SK-N-SH (cell line): ENCODE data around the gene NEUROD6. TPM values are rescaled to one million over a fixed set of nuclear protein-coding genes. Genes with fewer than 3 reads are reported as not detected.

Experiments
- CTCF ChIA-PET: fragments of 300-600, 350-600 bp; formaldehyde crosslinking; extraction: SDS; loops from one replicate; lab custom pipeline; 2021; lab: Yijun Ruan, JAX
- POLR2A ChIA-PET: fragments of 350-600 bp; sonication (Branson Sonifier 250); formaldehyde crosslinking; extraction: SDS; loops from one replicate; lab custom pipeline; 2020; ENCODE audit warnings: antibody characterized with exemption, inconsistent platforms; lab: Yijun Ruan, JAX
- DNase-seq: peaks from one replicate; pipeline ENCODE4 v3.0.0; 2012
- H2AFZ ChIP-seq: fragments of 200-600 bp; sonication (generic); 2 replicates; pipeline ENCODE4 v1.8.1; 2016; ENCODE audit warnings: antibody characterized with exemption, mild to moderate bottlenecking, low read depth
- H3F3A ChIP-seq: fragments of 200-600 bp; sonication (generic); replicated peaks from 2 replicates; pipeline ENCODE3; 2016; ENCODE audit warnings: antibody characterized with exemption, mild to moderate bottlenecking; ENCODE audit not compliant: insufficient read depth
- H3K27ac ChIP-seq, 2 experiments: fragments of 200-500 bp in 1 of 2; fragments of 200-600 bp in 1 of 2; sonication (Bioruptor generic) in 1 of 2; sonication (generic), shearing (Covaris generic) in 1 of 2; 2 replicates each; pipeline versions ENCODE4 v1.5.1 to v1.6.1; 2014 to 2016; ENCODE audit warnings: low read depth in 2 of 2, inconsistent platforms in 1 of 2, low read length in 1 of 2, mild to moderate bottlenecking in 1 of 2, mixed read lengths in 1 of 2
- H3K27me3 ChIP-seq: fragments of 200-600 bp; sonication (generic), shearing (Covaris generic); 2 replicates; pipeline ENCODE4 v1.6.1; 2016; ENCODE audit warnings: mixed run types; ENCODE audit not compliant: insufficient read depth
- H3K36me3 ChIP-seq, 2 experiments: fragments of 200-500 bp in 1 of 2; fragments of 200-600 bp in 1 of 2; sonication (Bioruptor generic) in 1 of 2; sonication (generic) in 1 of 2; replicated peaks in 1 of 2; 2 replicates each; pipeline versions ENCODE3 to v1.5.1; 2014 to 2016; ENCODE audit warnings: low read length in 1 of 2, mild to moderate bottlenecking in 1 of 2; ENCODE audit not compliant: insufficient read depth in 2 of 2, control insufficient read depth in 1 of 2
- H3K4me1 ChIP-seq, 2 experiments: fragments of 200-500 bp in 1 of 2; fragments of 200-600 bp in 1 of 2; sonication (Bioruptor generic) in 1 of 2; sonication (generic), shearing (Covaris generic) in 1 of 2; 2 replicates each; pipeline versions ENCODE4 v1.5.1 to v1.6.1; 2014 to 2016; ENCODE audit warnings: low read depth in 1 of 2, low read length in 1 of 2, mixed run types in 1 of 2; ENCODE audit not compliant: insufficient read depth in 2 of 2, control insufficient read depth in 1 of 2
- H3K4me2 ChIP-seq: fragments of 200-600 bp; sonication (generic), shearing (Covaris generic); 2 replicates; pipeline ENCODE4 v1.6.1; 2017; ENCODE audit warnings: mixed run types
- H3K4me3 ChIP-seq, 2 experiments: fragments of 200-500 bp in 1 of 2; fragments of 200-600 bp in 1 of 2; sonication (Bioruptor generic) in 1 of 2; sonication (generic), shearing (Covaris generic) in 1 of 2; 2 replicates each; pipeline versions ENCODE4 v1.5.1 to v1.8.1; 2014 to 2016; ENCODE audit warnings: low read depth in 2 of 2, inconsistent platforms in 1 of 2, low read length in 1 of 2, mild to moderate bottlenecking in 1 of 2, mixed read lengths in 1 of 2, moderate library complexity in 1 of 2
- H3K79me2 ChIP-seq: fragments of 200-600 bp; sonication (generic); 2 replicates; pipeline ENCODE4 v1.8.1; 2017; ENCODE audit warnings: mild to moderate bottlenecking; ENCODE audit not compliant: insufficient read depth
- H3K9ac ChIP-seq: fragments of 200-600 bp; sonication (generic); 2 replicates; pipeline ENCODE4 v1.6.1; 2017; ENCODE audit warnings: mixed run types
- H3K9me2 ChIP-seq: fragments of 200-600 bp; sonication (generic); 2 replicates; pipeline ENCODE4 v1.6.1; 2017; ENCODE audit warnings: mixed run types
- H3K9me3 ChIP-seq: fragments of 200-600 bp; sonication (generic); 2 replicates; pipeline ENCODE4 v1.6.1; 2017; ENCODE audit warnings: mixed run types, mild to moderate bottlenecking, moderate library complexity
- H4K20me1 ChIP-seq: fragments of 200-600 bp; sonication (generic); 2 replicates; pipeline ENCODE4 v1.6.1; 2017; ENCODE audit warnings: mild to moderate bottlenecking, mixed run types; ENCODE audit not compliant: insufficient read depth
- CHD2 ChIP-seq: fragments of 150-350 bp; IDR thresholded peaks from 2 replicates; pipeline ENCODE4 v1.6.1; 2018; ENCODE audit warnings: low read length; ENCODE audit not compliant: partially characterized antibody
- ELF1 ChIP-seq: IDR thresholded peaks from 2 replicates; pipeline ENCODE4 v1.4.0; 2012
- EP300 ChIP-seq, 2 experiments: IDR thresholded peaks; 2 replicates each; pipeline versions ENCODE4 v1.4.0 to v1.6.1; 2012; ENCODE audit warnings: borderline replicate concordance in 1 of 2, low read depth in 1 of 2, low read length in 1 of 2
- EZH2phosphoT487 ChIP-seq: fragments of 200-600 bp; sonication (generic); IDR thresholded peaks from 2 replicates; pipeline ENCODE4 v1.6.1; 2017; ENCODE audit warnings: low read depth, mixed run types, mild to moderate bottlenecking, antibody characterized with exemption, moderate library complexity, borderline replicate concordance
- FOXM1 ChIP-seq: IDR thresholded peaks from 2 replicates; pipeline ENCODE4 v1.4.0; 2012; ENCODE audit warnings: low read depth, mild to moderate bottlenecking
- GABPA ChIP-seq: IDR thresholded peaks from 2 replicates; pipeline ENCODE4 v1.4.0; 2012; ENCODE audit warnings: low read depth, mild to moderate bottlenecking
- GATA2 ChIP-seq: sonication (generic); formaldehyde crosslinking; IDR thresholded peaks from 2 replicates; pipeline ENCODE4 v1.5.0; 2020; ENCODE audit warnings: mild to moderate bottlenecking, missing genetic modification reagents
- MEF2A ChIP-seq: IDR thresholded peaks from 2 replicates; pipeline ENCODE4 v1.4.0; 2012; ENCODE audit warnings: low read depth, borderline replicate concordance
- RXRA ChIP-seq: IDR thresholded peaks from 2 replicates; pipeline ENCODE4 v1.4.0; 2012; ENCODE audit warnings: low read depth, mild to moderate bottlenecking, borderline replicate concordance
- SIN3A ChIP-seq: IDR thresholded peaks from 2 replicates; pipeline ENCODE4 v1.6.1; 2012; ENCODE audit warnings: low read depth, mild to moderate bottlenecking, low read length, moderate library complexity, borderline replicate concordance
- SMC3 ChIP-seq: IDR thresholded peaks from 2 replicates; pipeline ENCODE4 v1.6.1; 2012; ENCODE audit warnings: low read depth, low read length, improper control_type of control experiment
- USF2 ChIP-seq: fragments of 150-350 bp; IDR thresholded peaks from 2 replicates; pipeline ENCODE4 v1.6.1; 2017; ENCODE audit warnings: antibody characterized with exemption, low read length, low read depth, borderline replicate concordance
- YY1 ChIP-seq: IDR thresholded peaks from 2 replicates; pipeline ENCODE4 v1.4.0; 2012; ENCODE audit warnings: low read depth, mild to moderate bottlenecking
- WGBS: methylation state at CpG from one replicate; pipeline ENCODE4 v1.1.6; 2017; ENCODE audit warnings: low lambda C conversion rate; 5-methylcytosine and 5-hydroxymethylcytosine counted together
- polyA plus RNA-seq, 3 experiments: library from polyadenylated mRNA; depleted of rRNA; stranded (reverse); fragments of >200 nt; gene quantifications; 2 replicates each; pipeline ENCODE4 v1.2.3, GENCODE V29; 2012
- TF ChIP-seq, protein P1 (sequence below): IDR thresholded peaks from 2 replicates; pipeline ENCODE4 v1.4.0; 2012; ENCODE audit warnings: low read depth, borderline replicate concordance
- TF ChIP-seq, protein P2 (sequence below): fragments of 200-600 bp; sonication (generic); IDR thresholded peaks from 2 replicates; pipeline ENCODE4 v1.6.1; 2017; ENCODE audit warnings: antibody characterized with exemption, mild to moderate bottlenecking, moderate library complexity
- TF ChIP-seq, protein P3 (sequence below): IDR thresholded peaks from 2 replicates; pipeline ENCODE4 v1.4.0; 2012; ENCODE audit warnings: low read depth, borderline replicate concordance

The NEUROD6 gene
- polyA plus RNA-seq, 1 of the 3 experiments (the other 2 are of a cell fraction), result not detected

- ChIA-PET POLR2A (no interaction called here), CTCF (no interaction called here)
- Histone ChIP-seq H3K9me3 (no peaks in the 10 kb centered on the region), H3F3A (no peaks in the 10 kb centered on the region), H4K20me1 (no peaks in the 10 kb centered on the region), H3K4me3 (no peak overlapping the region), H3K4me1 (no peaks in the 10 kb centered on the region; a peak in 1 of 4 replicates), H2AFZ (no peak overlapping the region), H3K9ac (no peak overlapping the region), H3K9me2 (no peaks in the 10 kb centered on the region), H3K36me3 (no peaks in the 10 kb centered on the region), H3K27me3 (peaks cover 40% of the 10 kb centered on the region), H3K79me2 (no peaks in the 10 kb centered on the region), H3K27ac (no peak overlapping the region), H3K4me2 (no peak overlapping the region)
- DNase-seq, result no peak
- WGBS, result 3% methylated on average over 4 of the region's 4 CpGs
- TF ChIP-seq ELF1 (no peak), MEF2A (no peak), YY1 (no peak)
Observed at GRCh38 chr7:31309407-31309806, 31.1 kb downstream of the NEUROD6 start.

GRCh38 chr7:31308652-31309051 is 31.9 kb downstream of the NEUROD6 start:
- no peak overlapping the region for H3K4me2 ChIP-seq
- H3K9me2 ChIP-seq, result no peaks in the 10 kb centered on the region
- no peak overlapping the region for H3K4me3 ChIP-seq
- CTCF ChIA-PET, result no interaction called here
- H4K20me1 ChIP-seq, result no peaks in the 10 kb centered on the region
- H2AFZ ChIP-seq, result no peak overlapping the region
- H3K9me3 ChIP-seq, result no peaks in the 10 kb centered on the region
- no peak for TF ChIP-seq FOXM1
- no peak for TF ChIP-seq EZH2phosphoT487
- no peak for TF ChIP-seq GABPA
- no peak for TF ChIP-seq CHD2
- TF ChIP-seq, protein P1, sequence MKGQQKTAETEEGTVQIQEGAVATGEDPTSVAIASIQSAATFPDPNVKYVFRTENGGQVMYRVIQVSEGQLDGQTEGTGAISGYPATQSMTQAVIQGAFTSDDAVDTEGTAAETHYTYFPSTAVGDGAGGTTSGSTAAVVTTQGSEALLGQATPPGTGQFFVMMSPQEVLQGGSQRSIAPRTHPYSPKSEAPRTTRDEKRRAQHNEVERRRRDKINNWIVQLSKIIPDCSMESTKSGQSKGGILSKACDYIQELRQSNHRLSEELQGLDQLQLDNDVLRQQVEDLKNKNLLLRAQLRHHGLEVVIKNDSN, result no peak
- no peak for TF ChIP-seq EP300 (IDR thresholded peaks at IDR 0.05; ENCODE audit: borderline replicate concordance in 1 of 2, low read depth in 1 of 2, low read length in 1 of 2)
- TF ChIP-seq GATA2 (CRISPR knock-in tag), result no peak
- TF ChIP-seq, protein P2, sequence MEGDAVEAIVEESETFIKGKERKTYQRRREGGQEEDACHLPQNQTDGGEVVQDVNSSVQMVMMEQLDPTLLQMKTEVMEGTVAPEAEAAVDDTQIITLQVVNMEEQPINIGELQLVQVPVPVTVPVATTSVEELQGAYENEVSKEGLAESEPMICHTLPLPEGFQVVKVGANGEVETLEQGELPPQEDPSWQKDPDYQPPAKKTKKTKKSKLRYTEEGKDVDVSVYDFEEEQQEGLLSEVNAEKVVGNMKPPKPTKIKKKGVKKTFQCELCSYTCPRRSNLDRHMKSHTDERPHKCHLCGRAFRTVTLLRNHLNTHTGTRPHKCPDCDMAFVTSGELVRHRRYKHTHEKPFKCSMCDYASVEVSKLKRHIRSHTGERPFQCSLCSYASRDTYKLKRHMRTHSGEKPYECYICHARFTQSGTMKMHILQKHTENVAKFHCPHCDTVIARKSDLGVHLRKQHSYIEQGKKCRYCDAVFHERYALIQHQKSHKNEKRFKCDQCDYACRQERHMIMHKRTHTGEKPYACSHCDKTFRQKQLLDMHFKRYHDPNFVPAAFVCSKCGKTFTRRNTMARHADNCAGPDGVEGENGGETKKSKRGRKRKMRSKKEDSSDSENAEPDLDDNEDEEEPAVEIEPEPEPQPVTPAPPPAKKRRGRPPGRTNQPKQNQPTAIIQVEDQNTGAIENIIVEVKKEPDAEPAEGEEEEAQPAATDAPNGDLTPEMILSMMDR, result no peak
- TF ChIP-seq SIN3A, result no peak
- TF ChIP-seq RXRA, result no peak
- TF ChIP-seq USF2, result no peak
- TF ChIP-seq SMC3, result no peak
- TF ChIP-seq, protein P3, sequence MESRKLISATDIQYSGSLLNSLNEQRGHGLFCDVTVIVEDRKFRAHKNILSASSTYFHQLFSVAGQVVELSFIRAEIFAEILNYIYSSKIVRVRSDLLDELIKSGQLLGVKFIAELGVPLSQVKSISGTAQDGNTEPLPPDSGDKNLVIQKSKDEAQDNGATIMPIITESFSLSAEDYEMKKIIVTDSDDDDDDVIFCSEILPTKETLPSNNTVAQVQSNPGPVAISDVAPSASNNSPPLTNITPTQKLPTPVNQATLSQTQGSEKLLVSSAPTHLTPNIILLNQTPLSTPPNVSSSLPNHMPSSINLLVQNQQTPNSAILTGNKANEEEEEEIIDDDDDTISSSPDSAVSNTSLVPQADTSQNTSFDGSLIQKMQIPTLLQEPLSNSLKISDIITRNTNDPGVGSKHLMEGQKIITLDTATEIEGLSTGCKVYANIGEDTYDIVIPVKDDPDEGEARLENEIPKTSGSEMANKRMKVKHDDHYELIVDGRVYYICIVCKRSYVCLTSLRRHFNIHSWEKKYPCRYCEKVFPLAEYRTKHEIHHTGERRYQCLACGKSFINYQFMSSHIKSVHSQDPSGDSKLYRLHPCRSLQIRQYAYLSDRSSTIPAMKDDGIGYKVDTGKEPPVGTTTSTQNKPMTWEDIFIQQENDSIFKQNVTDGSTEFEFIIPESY, result no peak
- no peaks in the 10 kb centered on the region for H3F3A ChIP-seq
- POLR2A ChIA-PET, result no interaction called here
- no peaks in the 10 kb centered on the region for H3K79me2 ChIP-seq
- no peaks in the 10 kb centered on the region; a peak in 1 of 4 replicates for H3K4me1 ChIP-seq
- WGBS, result 11% methylated on average over 5 of the region's 5 CpGs
- no peak for DNase-seq
- no peak overlapping the region for H3K9ac ChIP-seq
- peaks cover 40% of the 10 kb centered on the region for H3K27me3 ChIP-seq
- no peak overlapping the region for H3K27ac ChIP-seq
- no peaks in the 10 kb centered on the region for H3K36me3 ChIP-seq
